ENCODE measurements around the gene CFB. TPM values are rescaled to one million over a fixed set of nuclear protein-coding genes. Genes with fewer than 3 reads are reported as not detected.
A peak's percentile ranks its signal among the peaks of the same experiment; 100 is the strongest.

The CFB gene
- total RNA-seq, 3 donors from 2014 or later, result 34.5 to 178 (median 40.4) TPM

DNA sequence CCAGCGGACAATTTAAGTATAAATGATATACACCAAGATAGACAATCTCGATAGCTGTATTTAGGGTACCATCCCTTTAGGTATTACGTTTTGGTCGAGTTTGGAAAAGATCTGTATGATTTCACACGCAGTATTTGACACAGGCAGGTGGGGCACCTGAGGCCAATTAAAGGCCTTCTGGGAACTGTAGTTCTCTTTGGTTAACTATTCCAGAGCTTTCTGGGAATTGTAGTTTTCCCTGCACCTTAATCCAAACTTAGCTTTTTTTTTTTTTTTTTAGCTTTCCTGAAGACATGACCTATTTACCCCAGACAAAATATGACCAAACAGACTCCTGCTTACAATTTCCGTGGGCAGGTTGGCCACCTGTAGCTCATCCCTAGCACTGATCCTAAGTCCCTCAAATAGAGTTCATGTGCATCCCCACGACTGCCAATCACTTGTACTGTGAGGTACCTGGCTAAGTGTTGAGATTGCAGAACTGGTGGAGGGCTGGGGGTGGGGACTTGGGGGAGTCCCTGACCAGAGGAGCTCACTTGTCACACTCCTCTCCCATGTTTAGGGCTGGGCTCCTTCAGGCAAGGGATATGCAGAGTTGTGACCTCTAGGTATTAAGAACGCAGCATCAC is 47.4 kb upstream of the CFB start:
- TF ChIP-seq, protein P1, sequence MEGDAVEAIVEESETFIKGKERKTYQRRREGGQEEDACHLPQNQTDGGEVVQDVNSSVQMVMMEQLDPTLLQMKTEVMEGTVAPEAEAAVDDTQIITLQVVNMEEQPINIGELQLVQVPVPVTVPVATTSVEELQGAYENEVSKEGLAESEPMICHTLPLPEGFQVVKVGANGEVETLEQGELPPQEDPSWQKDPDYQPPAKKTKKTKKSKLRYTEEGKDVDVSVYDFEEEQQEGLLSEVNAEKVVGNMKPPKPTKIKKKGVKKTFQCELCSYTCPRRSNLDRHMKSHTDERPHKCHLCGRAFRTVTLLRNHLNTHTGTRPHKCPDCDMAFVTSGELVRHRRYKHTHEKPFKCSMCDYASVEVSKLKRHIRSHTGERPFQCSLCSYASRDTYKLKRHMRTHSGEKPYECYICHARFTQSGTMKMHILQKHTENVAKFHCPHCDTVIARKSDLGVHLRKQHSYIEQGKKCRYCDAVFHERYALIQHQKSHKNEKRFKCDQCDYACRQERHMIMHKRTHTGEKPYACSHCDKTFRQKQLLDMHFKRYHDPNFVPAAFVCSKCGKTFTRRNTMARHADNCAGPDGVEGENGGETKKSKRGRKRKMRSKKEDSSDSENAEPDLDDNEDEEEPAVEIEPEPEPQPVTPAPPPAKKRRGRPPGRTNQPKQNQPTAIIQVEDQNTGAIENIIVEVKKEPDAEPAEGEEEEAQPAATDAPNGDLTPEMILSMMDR (IDR thresholded peaks at IDR 0.05), result no peak
- DNase-seq (peak in 1 of 3 donors; percentile 67), ATAC-seq (peak; percentile 49)
- intact Hi-C loops (cut with DNase I, micrococcal nuclease), result no loop called here
- H3K36me3 ChIP-seq (ENCODE audit: low read depth), result peaks cover 3% of the 10 kb centered on the region
- H3K4me3 ChIP-seq, result peak overlapping the region; percentile 84
- no peaks in the 10 kb centered on the region for H3K9me3 ChIP-seq
- peaks cover 29% of the 10 kb centered on the region for H3K4me1 ChIP-seq (ENCODE audit: low read depth)

- no peak for DNase-seq
- ATAC-seq, result no peak
- no peaks in the 10 kb centered on the region for H3K9me3 ChIP-seq
- peaks cover 29% of the 10 kb centered on the region for H3K4me1 ChIP-seq (ENCODE audit: low read depth)
- peaks cover 3% of the 10 kb centered on the region for H3K36me3 ChIP-seq (ENCODE audit: low read depth)
- H3K4me3 ChIP-seq, result no peak overlapping the region
- TF ChIP-seq, protein P1 (IDR thresholded peaks at IDR 0.05), result no peak
- intact Hi-C loops (cut with DNase I, micrococcal nuclease), result no loop called here
Observed at GRCh38 chr6:31899215-31899614, 46.7 kb upstream of the CFB start.

DNA sequence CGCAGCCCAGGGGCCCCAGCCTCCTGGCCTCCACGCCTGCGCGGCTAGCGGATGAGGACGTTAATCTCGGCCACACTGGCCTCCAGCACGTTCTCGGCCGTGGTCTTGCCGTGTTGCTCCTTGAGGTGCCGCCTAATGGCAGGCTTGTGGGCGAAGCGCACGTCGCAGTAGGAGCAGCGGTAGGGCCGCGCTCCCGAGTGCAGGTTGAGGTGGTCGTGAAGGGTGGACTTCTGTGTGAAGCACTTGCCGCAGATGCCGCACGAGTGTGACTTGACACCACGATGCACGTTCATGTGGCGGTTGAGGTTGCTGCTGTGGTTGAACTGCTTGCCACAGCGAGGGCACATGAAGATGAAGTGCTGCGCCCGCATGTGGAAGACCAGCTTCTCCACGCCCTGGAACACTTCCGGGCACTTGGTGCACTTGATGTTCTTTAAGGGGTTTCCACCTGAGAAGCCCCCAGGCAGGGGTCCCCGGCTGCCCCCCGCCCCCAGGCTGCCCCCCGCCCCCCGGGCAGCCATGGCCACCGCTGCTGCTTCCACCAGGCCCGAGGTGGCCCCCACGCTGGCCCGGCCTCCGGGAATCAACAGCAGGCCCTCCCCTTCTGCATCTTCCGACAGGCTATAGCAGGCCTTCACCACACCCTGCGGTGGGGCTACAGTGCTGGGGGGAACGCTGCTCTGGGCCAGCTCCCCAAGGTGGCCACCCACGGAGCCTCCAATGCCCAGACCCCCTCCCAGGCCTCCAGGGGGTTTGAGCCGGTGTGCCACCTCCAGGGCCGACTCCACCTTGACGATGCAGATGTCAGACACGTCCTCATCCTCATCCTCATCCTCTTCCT is 45.8 kb upstream of the CFB start:
- TF ChIP-seq, protein P1 (IDR thresholded peaks at IDR 0.05), result no peak
- no peak for ATAC-seq
- no peak for DNase-seq

DNA sequence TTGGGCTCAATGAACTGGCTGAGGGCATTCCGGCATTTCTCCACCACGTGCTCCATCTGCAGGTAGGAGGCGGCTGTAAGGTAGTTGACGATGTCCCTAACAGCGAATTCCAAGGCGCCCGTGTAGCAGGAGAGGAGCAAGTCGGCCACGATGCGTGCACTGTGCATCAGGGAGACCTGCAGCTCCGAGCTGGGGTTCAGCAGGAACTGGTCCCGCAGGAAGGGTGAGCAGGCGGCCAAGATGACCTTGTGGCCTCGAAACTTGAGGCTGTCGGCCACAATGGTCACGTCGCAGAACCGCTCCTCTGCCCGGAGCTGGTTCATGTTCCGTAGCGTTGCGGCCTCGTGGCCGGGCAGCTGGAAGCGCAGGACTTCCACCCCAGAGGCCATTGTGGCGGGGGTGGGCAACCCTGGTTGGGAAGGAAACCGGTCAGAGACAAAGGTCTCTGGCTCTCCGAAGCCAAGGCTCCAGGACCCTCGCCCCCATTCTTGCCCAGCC is 44.9 kb upstream of the CFB start:
- peak in 2 of 3 donors; percentile 29 to 74 for DNase-seq
- H3K9me3 ChIP-seq, result no peaks in the 10 kb centered on the region
- no peak for ATAC-seq
- H3K4me1 ChIP-seq (ENCODE audit: low read depth), result peaks cover 29% of the 10 kb centered on the region
- intact Hi-C loops (cut with DNase I, micrococcal nuclease), result loop anchor here in 1 of 2 donors (10.0 kb wide), 1 partner anchor 54 kb away; the partner anchor contains the start of genes NELFE and SKIC2
- H3K36me3 ChIP-seq (ENCODE audit: low read depth), result peaks cover 3% of the 10 kb centered on the region
- TF ChIP-seq, protein P1 (IDR thresholded peaks at IDR 0.05), result no peak
- H3K4me3 ChIP-seq, result no peak overlapping the region

More for the DNA sequence above, 45.8 kb upstream of the CFB start:
- Histone ChIP-seq H3K9me3 (no peaks in the 10 kb centered on the region), H3K4me3 (no peak overlapping the region), H3K4me1 (ENCODE audit: low read depth) (peaks cover 29% of the 10 kb centered on the region), H3K36me3 (ENCODE audit: low read depth) (peaks cover 3% of the 10 kb centered on the region)
- intact Hi-C loops (cut with DNase I, micrococcal nuclease), result loop anchor here in 1 of 2 donors (10.0 kb wide), 1 partner anchor 55 kb away; the partner anchor contains the start of genes NELFE and SKIC2

GRCh38 chr6:31901415-31901952 is 44.4 kb upstream of the CFB start:
- TF ChIP-seq, protein P1 (IDR thresholded peaks at IDR 0.05), result no peak
- Histone ChIP-seq H3K9me3 (no peaks in the 10 kb centered on the region), H3K36me3 (ENCODE audit: low read depth) (peaks cover 3% of the 10 kb centered on the region), H3K4me3 (peak overlapping the region; percentile 26), H3K4me1 (ENCODE audit: low read depth) (peaks cover 26% of the 10 kb centered on the region)
- DNase-seq, result peak; percentile 74 to 84 (median 81)
- intact Hi-C loops (cut with DNase I, micrococcal nuclease), result loop anchor here in 1 of 2 donors (10.0 kb wide), 1 partner anchor 53 kb away; the partner anchor contains the start of genes NELFE and SKIC2
- ATAC-seq, result peak; percentile 12
